PC-9 (cell line): ENCODE measurements around the gene GOLGA8O. TPM values are rescaled to one million over a fixed set of nuclear protein-coding genes. Genes with fewer than 3 reads are reported as not detected.
"Not testable (repeated sequence)": the region's sequence is repeated elsewhere in the genome, so short reads cannot be mapped to it uniquely, and the experiment has no call there.

ENCODE experiments used
- Bru-seq: library from RNA; stranded (reverse); fragments of 400-500 nt; gene quantifications from one replicate; lab custom pipeline; 2021; lab: Mats Ljungman, UMichigan
- BruChase-seq, 2 experiments: library from RNA; stranded (reverse); fragments of 400-500 nt; gene quantifications; one replicate each; lab custom pipeline; 2021; lab: Mats Ljungman, UMichigan
- BruUV-seq: library from RNA; stranded (reverse); fragments of 400-500 nt; replicated peaks from 2 replicates; lab custom pipeline; 2021; lab: Mats Ljungman, UMichigan
- CTCF ChIA-PET: fragments of 300-600 bp; sonication (Branson Sonifier 250); formaldehyde crosslinking; loops from one replicate; lab custom pipeline; 2022; ENCODE audit warnings: antibody characterized with exemption; lab: Charles Lee
- POLR2A ChIA-PET: fragments of 300-600 bp; sonication (Branson Sonifier 250); formaldehyde crosslinking; loops from one replicate; lab custom pipeline; 2022; ENCODE audit warnings: antibody characterized with exemption; ENCODE audit not compliant: unreplicated experiment; lab: Charles Lee
- DNase-seq, 2 experiments: peaks; one replicate each; pipeline versions ENCODE4 v3.0.0 to v3.0.0-alpha.2; 2015 to 2022; ENCODE audit warnings: mixed read lengths in 1 of 2
- H2AFZ ChIP-seq: fragments of 200-600 bp; sonication (generic); 2 replicates; pipeline ENCODE4 v1.8.1; 2017; ENCODE audit warnings: antibody characterized with exemption
- H3F3A ChIP-seq: fragments of 200-600 bp; sonication (generic); 2 replicates; pipeline ENCODE4 v1.8.1; 2017; ENCODE audit warnings: antibody characterized with exemption, mild to moderate bottlenecking, low read depth; ENCODE audit not compliant: insufficient read depth
- H3K27ac ChIP-seq: fragments of 200-600 bp; sonication (generic); 2 replicates; pipeline ENCODE4 v1.6.1; 2016; ENCODE audit warnings: mixed run types
- H3K27me3 ChIP-seq: fragments of 200-600 bp; sonication (generic); 2 replicates; pipeline ENCODE4 v1.6.1; 2016; ENCODE audit warnings: low read depth, mixed run types; ENCODE audit not compliant: insufficient read depth
- H3K36me3 ChIP-seq: fragments of 200-600 bp; sonication (generic); 2 replicates; pipeline ENCODE4 v1.6.1; 2016; ENCODE audit warnings: low read depth, mixed run types
- H3K4me1 ChIP-seq: fragments of 200-600 bp; sonication (generic); replicated peaks from 2 replicates; pipeline ENCODE4 v1.6.1; 2016; ENCODE audit warnings: mixed run types; ENCODE audit not compliant: insufficient read depth
- H3K4me2 ChIP-seq: fragments of 200-600 bp; sonication (generic); 2 replicates; pipeline ENCODE4 v1.6.1; 2017; ENCODE audit warnings: mixed run types
- H3K4me3 ChIP-seq: fragments of 200-600 bp; sonication (generic); 2 replicates; pipeline ENCODE4 v1.6.1; 2016; ENCODE audit warnings: mixed run types
- H3K79me2 ChIP-seq: fragments of 200-600 bp; sonication (generic); 2 replicates; pipeline ENCODE4 v1.6.1; 2017; ENCODE audit warnings: low read depth, mixed run types
- H3K9me2 ChIP-seq: fragments of 200-600 bp; sonication (generic); 2 replicates; pipeline ENCODE4 v1.8.1; 2017; ENCODE audit warnings: mild to moderate bottlenecking; ENCODE audit not compliant: insufficient read depth
- H3K9me3 ChIP-seq: fragments of 200-600 bp; sonication (generic); 2 replicates; pipeline ENCODE4 v1.8.1; 2016; ENCODE audit warnings: low read depth; ENCODE audit not compliant: insufficient read depth
- H4K20me1 ChIP-seq: fragments of 200-600 bp; sonication (generic); 2 replicates; pipeline ENCODE4 v1.8.1; 2017; ENCODE audit not compliant: insufficient read depth
- intact Hi-C: fragments of 100-400 bp; cut with micrococcal nuclease; formaldehyde crosslinking; loops from one replicate; pipeline ENCODE4 v1.10.0; 2022; ENCODE audit not compliant: unreplicated experiment
- long read RNA-seq: library from polyadenylated mRNA; stranded (forward); transcript quantifications from one replicate; pipeline ENCODE4 v2.0.0, GENCODE V29; 2022
- total RNA-seq: library from RNA; stranded (reverse); gene quantifications from 2 replicates; pipeline ENCODE4 v1.2.3, GENCODE V29; 2021

GOLGA8O gene
- total RNA-seq (0.28 and 0.59 TPM in 2 replicates), Bru-seq, nascent RNA (percentile 7 among the genes with signal in this experiment), BruChase-seq, experiment 1, labeled RNA remaining after a 2-hour chase (percentile 17 among the genes with signal in this experiment), BruChase-seq, experiment 2, labeled RNA remaining after a 6-hour chase (percentile 21 among the genes with signal in this experiment)
- long read RNA-seq: 0 reads

- POLR2A ChIA-PET: not testable (repeated sequence)
Measured at GRCh38 chr15:32455534-32455933, at the start of gene GOLGA8O. GOLGA8O (minus strand) TSS chr15:32455634; CDS start chr15:32455536, 98 bp downstream.

DNA sequence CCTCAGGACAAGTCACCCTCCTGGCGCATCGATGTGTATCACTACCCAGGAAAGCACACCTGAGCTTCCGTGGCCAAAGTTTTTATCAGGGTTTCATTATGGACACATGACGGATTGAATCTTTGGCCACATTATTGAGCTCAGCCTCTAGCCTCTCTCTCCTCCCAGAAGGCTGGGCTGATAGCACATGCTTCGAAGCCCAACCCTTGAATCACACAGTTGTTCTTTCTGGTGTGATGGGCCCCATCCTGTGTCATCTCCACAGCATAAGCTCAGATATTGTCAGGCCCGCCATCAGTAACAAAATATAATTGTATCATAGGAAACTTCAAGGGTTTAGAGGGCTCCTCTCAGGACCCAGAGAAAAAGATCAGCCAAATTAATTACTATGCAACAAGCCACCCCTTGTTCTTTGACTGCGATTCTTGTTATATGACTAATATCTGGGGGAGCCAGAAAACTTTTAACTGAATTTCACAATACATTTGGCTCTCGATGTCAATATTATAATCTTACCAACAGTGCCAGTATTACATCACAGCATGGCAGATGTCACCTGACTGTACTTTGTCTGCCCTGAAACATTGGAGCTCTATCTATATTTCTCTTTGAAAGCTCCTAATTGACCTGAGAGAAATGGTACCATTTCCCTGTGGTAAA is 48.8 kb upstream of the GOLGA8O start:
- H3K79me2 ChIP-seq, DNase-seq, intact Hi-C loops, H3F3A ChIP-seq, H4K20me1 ChIP-seq, POLR2A ChIA-PET, H3K36me3 ChIP-seq, H3K4me2 ChIP-seq, H3K9me3 ChIP-seq, H3K27me3 ChIP-seq, BruUV-seq, H3K4me1 ChIP-seq, H3K9me2 ChIP-seq, H3K4me3 ChIP-seq, CTCF ChIA-PET, H3K27ac ChIP-seq, H2AFZ ChIP-seq: not testable (repeated sequence)

More at GRCh38 chr15:32455534-32455933, at the start of gene GOLGA8O:
- H3K4me2 ChIP-seq, BruUV-seq, H3K4me3 ChIP-seq, H3F3A ChIP-seq, H2AFZ ChIP-seq, H3K27me3 ChIP-seq, H3K27ac ChIP-seq, H3K9me2 ChIP-seq, H3K79me2 ChIP-seq, H3K9me3 ChIP-seq, CTCF ChIA-PET, H3K4me1 ChIP-seq, H3K36me3 ChIP-seq, intact Hi-C loops, H4K20me1 ChIP-seq, DNase-seq: not testable (repeated sequence)

GRCh38 chr15:32502946-32503345 is 47.5 kb upstream of the GOLGA8O start:
- H3K4me2 ChIP-seq, H3K9me3 ChIP-seq, H2AFZ ChIP-seq, intact Hi-C loops, H3K4me3 ChIP-seq, POLR2A ChIA-PET, H3K36me3 ChIP-seq, DNase-seq, H3K9me2 ChIP-seq, H3K27ac ChIP-seq, CTCF ChIA-PET, H3K4me1 ChIP-seq, H3K79me2 ChIP-seq, H3K27me3 ChIP-seq, H3F3A ChIP-seq, H4K20me1 ChIP-seq, BruUV-seq: not testable (repeated sequence)

- H3K27ac ChIP-seq, H3K4me3 ChIP-seq, H3K4me2 ChIP-seq, H4K20me1 ChIP-seq, H3K9me2 ChIP-seq, H3K27me3 ChIP-seq, CTCF ChIA-PET, H3K79me2 ChIP-seq, DNase-seq, H3F3A ChIP-seq, POLR2A ChIA-PET, BruUV-seq, H3K36me3 ChIP-seq, H3K9me3 ChIP-seq, H2AFZ ChIP-seq, intact Hi-C loops, H3K4me1 ChIP-seq: not testable (repeated sequence)
Measured at GRCh38 chr15:32492768-32493167, 37.3 kb upstream of the GOLGA8O start.

GRCh38 chr15:32486474-32486873 is 31.0 kb upstream of the GOLGA8O start:
- H2AFZ ChIP-seq, H3K27me3 ChIP-seq, CTCF ChIA-PET, DNase-seq, H3K4me2 ChIP-seq, intact Hi-C loops, H3K36me3 ChIP-seq, H3K9me2 ChIP-seq, H4K20me1 ChIP-seq, H3K4me1 ChIP-seq, H3K27ac ChIP-seq, POLR2A ChIA-PET, H3K9me3 ChIP-seq, H3K79me2 ChIP-seq, H3F3A ChIP-seq, BruUV-seq, H3K4me3 ChIP-seq: not testable (repeated sequence)

- H2AFZ ChIP-seq, H3K4me2 ChIP-seq, H3F3A ChIP-seq, CTCF ChIA-PET, H3K9me2 ChIP-seq, H3K9me3 ChIP-seq, H4K20me1 ChIP-seq, BruUV-seq, DNase-seq, H3K4me3 ChIP-seq, H3K27me3 ChIP-seq, H3K27ac ChIP-seq, POLR2A ChIA-PET, intact Hi-C loops, H3K79me2 ChIP-seq, H3K4me1 ChIP-seq, H3K36me3 ChIP-seq: not testable (repeated sequence)
Measured at GRCh38 chr15:32483377-32483776, 27.9 kb upstream of the GOLGA8O start.

DNA sequence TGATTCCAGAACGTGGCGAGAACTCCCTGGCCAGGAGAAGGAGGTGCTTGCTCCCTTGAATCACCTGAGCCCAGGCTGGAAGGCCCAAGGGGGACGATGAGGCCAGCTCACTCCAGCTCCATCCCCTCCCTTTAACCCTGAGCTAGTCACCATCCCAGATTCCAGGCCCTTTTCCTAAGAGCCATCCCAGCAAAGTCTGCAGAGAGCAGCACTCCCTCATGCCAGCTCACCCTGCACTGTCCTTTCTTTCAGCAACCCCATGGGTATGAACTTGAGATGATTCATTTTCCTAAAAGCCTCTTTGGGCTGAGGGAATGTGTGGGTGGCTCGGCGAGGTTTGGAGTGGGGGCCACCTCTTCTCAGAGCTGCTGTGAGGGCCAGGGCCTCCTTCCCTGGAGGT is 26.2 kb upstream of the GOLGA8O start:
- DNase-seq, H4K20me1 ChIP-seq, H2AFZ ChIP-seq, H3K9me2 ChIP-seq, H3F3A ChIP-seq, H3K9me3 ChIP-seq, H3K4me3 ChIP-seq, H3K4me2 ChIP-seq, CTCF ChIA-PET, H3K27me3 ChIP-seq, H3K79me2 ChIP-seq, H3K36me3 ChIP-seq, H3K4me1 ChIP-seq, BruUV-seq, intact Hi-C loops, H3K27ac ChIP-seq, POLR2A ChIA-PET: not testable (repeated sequence)
